ENCODE data around the gene CR1. TPM values are rescaled to one million over a fixed set of nuclear protein-coding genes. Genes with fewer than 3 reads are reported as not detected.
"Not testable (repeated sequence)": the region's sequence is repeated elsewhere in the genome, so short reads cannot be mapped to it uniquely, and the experiment has no call there.

The CR1 gene
- total RNA-seq, 3 donors from 2014 or later, result 0.84 to 7.2 (median 3.8) TPM

GRCh38 chr1:207578796-207579435 is 83.0 kb downstream of the CR1 start:
- TF ChIP-seq CTCF (IDR thresholded peaks at IDR 0.05), result no peak
- DNase-seq (no peak), ATAC-seq (no peak)
- Histone ChIP-seq H3K4me3 (no peak overlapping the region), H3K4me1 (ENCODE audit: low read depth) (no peaks in the 10 kb centered on the region), H3K9me3 (no peaks in the 10 kb centered on the region), H3K36me3 (ENCODE audit: low read depth) (no peaks in the 10 kb centered on the region)
- intact Hi-C loops (cut with DNase I, micrococcal nuclease), result no loop called here

GRCh38 chr1:207579436-207579799 is 83.5 kb downstream of the CR1 start:
- intact Hi-C loops (cut with DNase I, micrococcal nuclease), result no loop called here
- DNase-seq, result peak in 2 of 3 donors; percentile 29 to 72
- TF ChIP-seq CTCF (IDR thresholded peaks at IDR 0.05), result peak; percentile 2
- peak; percentile 84 for ATAC-seq
- Histone ChIP-seq H3K4me3 (no peak overlapping the region), H3K9me3 (no peaks in the 10 kb centered on the region), H3K36me3 (ENCODE audit: low read depth) (no peaks in the 10 kb centered on the region), H3K4me1 (ENCODE audit: low read depth) (no peaks in the 10 kb centered on the region)

GRCh38 chr1:207581496-207582153 is 85.7 kb downstream of the CR1 start:
- intact Hi-C loops (cut with DNase I, micrococcal nuclease), result no loop called here
- no peak for ATAC-seq
- H3K4me3 ChIP-seq, result no peak overlapping the region
- no peaks in the 10 kb centered on the region for H3K4me1 ChIP-seq (ENCODE audit: low read depth)
- no peak for TF ChIP-seq CTCF (IDR thresholded peaks at IDR 0.05)
- H3K36me3 ChIP-seq (ENCODE audit: low read depth), result no peaks in the 10 kb centered on the region
- H3K9me3 ChIP-seq, result no peaks in the 10 kb centered on the region
- DNase-seq, result no peak

GRCh38 chr1:207589506-207589905 is 93.5 kb downstream of the CR1 start:
- DNase-seq; H3K4me3 ChIP-seq; ATAC-seq; H3K36me3 ChIP-seq (ENCODE audit: low read depth); H3K9me3 ChIP-seq; intact Hi-C loops (cut with DNase I, micrococcal nuclease); H3K4me1 ChIP-seq (ENCODE audit: low read depth): not testable (repeated sequence)

- DNase-seq; H3K36me3 ChIP-seq (ENCODE audit: low read depth); H3K4me1 ChIP-seq (ENCODE audit: low read depth); H3K9me3 ChIP-seq; intact Hi-C loops (cut with DNase I, micrococcal nuclease); ATAC-seq; H3K4me3 ChIP-seq: not testable (repeated sequence)
These were observed 95.2 kb downstream of the CR1 start for GRCh38 chr1:207591205-207591604.

GRCh38 chr1:207594095-207594494 is 98.1 kb downstream of the CR1 start:
- intact Hi-C loops (cut with DNase I, micrococcal nuclease); H3K36me3 ChIP-seq (ENCODE audit: low read depth); ATAC-seq; H3K4me3 ChIP-seq; H3K4me1 ChIP-seq (ENCODE audit: low read depth); DNase-seq; H3K9me3 ChIP-seq: not testable (repeated sequence)

GRCh38 chr1:207603777-207604176 is 107.8 kb downstream of the CR1 start:
- Histone ChIP-seq H3K4me1 (ENCODE audit: low read depth) (no peaks in the 10 kb centered on the region), H3K36me3 (ENCODE audit: low read depth) (no peaks in the 10 kb centered on the region), H3K4me3 (no peak overlapping the region), H3K9me3 (no peaks in the 10 kb centered on the region)
- no peak for ATAC-seq
- DNase-seq, result no peak
- no peak for TF ChIP-seq CTCF (IDR thresholded peaks at IDR 0.05)
- intact Hi-C loops (cut with DNase I, micrococcal nuclease), result no loop called here

All from mucosa of descending colon (tissue), 3 donors.